Epidermal melanocyte (primary cell): ENCODE results near the gene ARHGAP30.

ENCODE experiments used
- DNase-seq: peaks from one replicate; pipeline ENCODE4 v3.0.0; 2011; ENCODE audit warnings: low spot score; ENCODE audit not compliant: insufficient read length

The ARHGAP30 gene

DNA sequence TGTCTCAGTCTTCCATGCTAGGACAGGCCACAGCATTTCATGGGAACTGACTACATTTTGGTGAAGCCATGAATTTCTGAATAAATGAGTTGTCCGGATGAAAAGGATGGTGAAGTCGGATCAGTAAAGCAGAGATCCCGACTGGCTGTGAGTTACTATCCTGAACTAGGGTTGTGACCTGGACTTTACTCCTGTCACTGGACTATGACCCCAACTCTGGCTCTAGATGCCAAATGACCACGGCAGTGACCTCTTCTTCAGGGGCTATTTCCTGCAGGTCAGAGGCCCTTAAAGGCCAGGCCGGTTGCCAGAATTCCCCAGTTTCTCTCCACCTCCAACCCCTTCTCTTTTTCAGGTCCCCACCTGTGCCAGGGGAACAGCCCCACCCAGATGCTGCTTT lies 21.4 kb upstream of the ARHGAP30 start:
- no peak for DNase-seq

DNA sequence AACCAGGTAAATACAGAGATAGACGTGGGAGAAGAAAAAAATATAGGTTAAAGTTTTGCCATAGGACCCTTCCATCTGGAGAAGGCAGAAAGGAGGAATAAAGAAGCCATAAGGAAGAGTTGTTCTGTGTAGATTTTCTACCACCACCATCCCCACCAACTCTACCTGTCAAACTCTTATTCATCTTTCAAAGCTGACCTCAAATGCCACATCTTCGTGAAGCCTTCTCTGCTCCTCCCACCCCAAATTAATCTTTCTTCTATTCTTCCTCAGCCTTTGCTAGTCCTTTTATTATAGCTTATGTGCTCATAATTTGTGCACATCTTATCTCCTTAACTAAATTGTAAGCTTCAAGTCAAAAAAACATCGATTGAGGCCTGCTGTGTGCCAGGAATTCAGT lies 20.9 kb upstream of the ARHGAP30 start:
- DNase-seq, result no peak

DNA sequence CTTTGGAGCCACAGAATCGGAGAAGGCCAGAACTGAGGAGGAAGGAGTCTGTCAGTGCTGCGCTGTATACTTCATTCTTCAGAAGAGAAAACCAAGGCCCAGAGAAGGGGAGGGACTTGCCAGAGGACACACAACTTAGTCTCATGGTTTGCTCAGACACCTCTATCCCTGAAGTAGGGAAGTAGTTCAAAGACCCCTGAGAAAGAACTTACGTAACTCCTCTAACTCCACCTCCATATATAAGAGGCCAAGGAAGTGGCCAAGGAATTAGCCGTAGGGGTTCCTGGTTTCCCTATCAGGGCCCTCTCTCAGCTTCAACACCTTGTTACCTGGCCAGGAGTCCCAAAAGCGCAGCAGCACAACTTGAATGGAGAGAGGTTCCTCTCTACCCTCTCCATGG lies 20.2 kb upstream of the ARHGAP30 start:
- DNase-seq, result no peak

DNA sequence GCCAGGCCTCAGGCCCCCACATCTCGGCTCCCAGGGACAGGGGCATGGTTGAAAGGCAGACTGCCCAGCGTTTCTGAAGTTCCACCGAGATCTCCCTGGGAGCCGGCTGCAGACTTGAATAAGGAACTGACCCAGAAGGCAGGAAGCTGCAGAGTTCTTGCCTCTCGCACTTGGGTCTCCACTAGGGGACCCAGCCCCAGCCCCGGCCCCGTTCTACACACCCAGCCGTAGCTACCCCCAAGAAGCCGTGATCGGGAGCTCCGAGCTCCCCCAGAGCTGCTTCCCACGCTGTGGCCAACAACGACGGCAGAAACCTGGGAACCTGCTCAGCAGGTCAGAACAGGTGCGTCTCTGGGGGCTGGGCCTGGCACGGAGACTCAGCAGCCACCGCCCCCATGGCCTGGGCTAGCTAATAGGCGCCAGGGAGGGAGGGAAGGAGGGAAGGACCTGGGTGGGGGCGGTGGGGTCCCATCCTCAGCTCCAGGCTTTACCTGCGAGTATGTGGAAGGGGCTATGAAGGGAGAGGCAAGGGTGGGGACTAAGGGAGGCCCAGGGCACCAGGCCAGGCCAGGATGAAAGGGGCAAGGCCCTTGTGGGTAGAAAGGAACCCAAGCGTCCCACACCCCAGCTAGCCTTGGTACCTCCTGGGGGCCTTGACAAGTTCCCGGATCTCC lies 19.7 kb upstream of the ARHGAP30 start, which contains the start of gene NECTIN4:
TSS of gene NECTIN4 (minus strand) at position 308 of the 674 bp plus-strand sequence. CDS start at position 46, 262 bp downstream.
- DNase-seq, result no peak

DNA sequence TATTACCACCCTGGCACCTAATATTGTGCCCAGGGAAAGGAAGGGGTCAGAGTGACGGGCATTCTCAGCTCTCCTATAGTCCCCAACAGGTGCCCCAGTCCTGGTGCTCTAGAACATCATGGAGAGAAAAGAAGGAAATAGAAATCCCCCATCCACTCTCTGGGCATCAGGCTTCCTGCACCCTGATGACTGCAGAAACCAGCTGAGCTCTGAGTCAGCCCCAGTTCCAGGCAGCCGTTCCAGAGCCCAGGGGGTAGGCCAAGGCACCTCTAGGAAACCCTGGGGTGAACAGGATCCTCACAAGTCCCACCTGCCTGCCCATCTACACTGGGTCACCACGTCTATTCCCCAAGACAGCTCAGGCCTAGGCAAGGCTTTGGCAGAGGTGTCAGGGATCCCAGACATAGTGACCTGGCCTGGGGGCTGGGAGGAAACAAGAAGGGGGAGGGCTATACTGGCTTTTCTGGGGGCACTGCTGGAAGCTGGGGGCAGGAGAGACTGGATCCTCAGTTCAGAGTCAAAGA lies 19.0 kb upstream of the ARHGAP30 start:
- DNase-seq, result no peak

DNA sequence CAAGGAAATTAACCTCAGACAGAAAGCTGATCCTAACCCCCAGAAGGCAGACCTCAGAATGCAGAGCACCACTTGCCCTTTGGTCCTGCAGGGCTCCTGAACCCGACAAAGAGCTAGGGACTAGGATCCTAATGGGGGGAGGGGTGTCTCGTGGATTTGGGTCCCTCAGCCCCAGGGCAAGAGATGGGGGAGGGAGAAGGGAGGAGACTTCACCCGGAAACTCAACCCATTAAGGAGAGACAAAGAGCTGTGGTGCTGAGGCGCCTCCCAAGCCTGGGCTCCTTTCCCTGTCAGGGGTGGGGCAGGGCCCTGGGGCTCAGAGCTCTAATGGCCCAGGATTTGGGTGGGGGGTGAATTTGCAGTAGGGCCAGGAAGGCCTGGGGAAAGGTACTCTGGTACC lies 16.8 kb upstream of the ARHGAP30 start:
- DNase-seq, result no peak

DNA sequence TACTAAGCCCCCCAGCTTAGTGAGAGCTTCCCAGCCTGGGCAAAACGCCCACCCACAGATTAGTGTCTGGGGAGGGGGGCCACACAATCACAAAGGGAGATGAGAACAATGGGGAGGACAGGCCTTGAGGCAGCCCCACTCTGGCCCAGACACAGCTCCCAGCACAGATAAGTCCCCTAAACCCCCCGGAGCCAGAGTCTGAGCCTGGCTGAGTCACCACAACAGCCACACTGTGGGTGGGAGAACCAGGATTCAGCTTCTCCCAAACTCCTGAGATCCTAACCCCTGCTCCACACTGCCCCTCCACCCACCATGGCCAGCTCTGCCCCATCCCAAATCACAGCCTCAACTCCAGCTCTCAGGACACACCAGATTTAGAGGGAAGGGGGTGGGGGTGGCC lies 15.5 kb upstream of the ARHGAP30 start:
- DNase-seq, result no peak

DNA sequence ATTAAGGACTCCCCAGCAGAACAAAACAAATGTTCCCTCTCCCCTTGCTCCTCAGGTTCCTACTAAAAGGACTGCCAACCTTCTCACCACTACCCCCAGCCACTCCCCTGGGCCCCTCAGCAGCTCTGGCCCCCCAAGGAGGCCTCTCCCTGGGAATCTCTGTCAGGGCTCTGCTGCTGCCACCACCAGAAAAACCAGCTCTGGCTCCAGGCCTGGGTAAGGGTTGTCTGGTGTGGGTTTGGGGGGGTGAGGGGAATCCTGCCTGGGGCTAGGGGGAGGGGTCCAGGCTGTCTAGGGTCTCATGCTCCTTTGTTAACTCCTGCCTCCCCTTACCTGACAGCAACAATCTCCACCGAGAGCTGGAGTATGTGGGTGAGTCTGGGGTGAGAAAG lies 14.9 kb upstream of the ARHGAP30 start:
- DNase-seq, result no peak

DNA sequence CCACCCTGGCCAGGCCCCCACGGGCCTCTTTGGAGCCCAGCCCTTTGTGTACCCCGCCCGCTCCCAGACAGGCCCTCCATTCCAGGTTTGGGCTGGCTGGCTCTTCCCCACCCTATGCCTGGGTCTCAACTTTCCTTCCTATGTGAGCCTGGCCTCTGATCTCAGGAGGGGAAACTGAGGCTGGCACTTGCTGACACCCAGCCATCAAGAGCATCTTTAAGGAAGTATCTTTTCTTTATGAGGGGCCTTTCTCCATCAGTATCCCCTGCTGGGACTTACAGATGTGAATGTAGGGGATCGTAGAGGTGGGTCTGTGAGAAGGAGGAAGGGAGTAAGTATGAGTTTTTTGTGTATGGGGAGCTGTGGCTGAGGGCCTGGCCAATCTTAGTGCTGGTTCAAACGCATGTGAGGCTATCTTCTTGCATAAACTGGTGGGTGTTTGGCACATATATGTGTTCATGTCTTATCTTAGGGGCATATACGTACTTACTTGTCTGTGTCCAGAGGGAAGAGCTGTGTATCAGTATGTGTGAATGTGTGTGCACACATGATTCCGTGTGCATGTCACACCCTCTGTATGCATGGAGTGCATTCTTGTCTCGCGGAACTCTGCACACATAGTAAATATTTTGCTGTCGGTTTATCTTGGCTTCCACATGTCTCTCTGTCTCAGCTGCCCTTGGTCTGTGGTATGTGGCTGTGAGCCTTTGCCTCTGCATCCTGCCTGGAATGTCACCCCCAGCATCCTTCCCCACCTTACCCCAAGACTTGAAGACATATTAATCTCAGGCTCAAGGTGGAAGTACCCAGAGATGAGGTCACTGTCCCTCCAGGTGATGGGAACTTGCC lies 14.3 kb upstream of the ARHGAP30 start:
- no peak for DNase-seq

DNA sequence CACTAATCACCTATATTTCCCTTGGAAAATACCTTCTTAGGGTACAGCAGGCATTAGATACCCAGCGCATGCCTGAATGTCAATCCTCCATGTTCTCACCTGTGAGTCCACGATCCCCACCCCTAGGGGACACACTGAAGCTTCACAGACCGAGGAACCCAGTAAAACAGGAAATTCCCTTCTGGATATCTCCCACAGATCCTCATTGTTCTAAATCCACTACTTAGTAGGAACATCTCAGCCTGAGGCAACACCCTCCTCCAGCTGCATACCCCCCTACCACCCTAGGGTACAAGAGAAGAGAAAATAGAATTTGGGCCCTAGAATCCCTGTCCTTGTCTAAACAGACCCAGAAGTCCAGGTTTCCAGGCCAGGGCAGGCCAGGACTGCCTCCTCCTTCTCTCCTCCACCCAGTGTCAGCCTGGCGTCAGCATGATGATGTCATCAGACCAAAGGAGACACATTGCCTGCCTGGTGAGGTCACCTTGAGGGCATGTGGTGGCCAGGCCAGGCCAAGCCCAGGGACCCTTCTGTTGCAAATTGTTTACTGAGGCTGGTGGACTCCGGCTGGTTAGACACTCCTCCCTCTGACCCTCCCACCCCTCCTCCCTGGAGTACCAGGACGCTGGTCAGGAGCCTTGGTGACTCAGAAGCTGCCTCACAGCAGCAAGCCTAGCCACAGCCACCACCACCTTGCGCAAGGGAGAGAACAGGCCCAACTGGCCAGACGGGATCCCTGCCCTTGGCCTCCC lies 13.5 kb upstream of the ARHGAP30 start:
- no peak for DNase-seq

DNA sequence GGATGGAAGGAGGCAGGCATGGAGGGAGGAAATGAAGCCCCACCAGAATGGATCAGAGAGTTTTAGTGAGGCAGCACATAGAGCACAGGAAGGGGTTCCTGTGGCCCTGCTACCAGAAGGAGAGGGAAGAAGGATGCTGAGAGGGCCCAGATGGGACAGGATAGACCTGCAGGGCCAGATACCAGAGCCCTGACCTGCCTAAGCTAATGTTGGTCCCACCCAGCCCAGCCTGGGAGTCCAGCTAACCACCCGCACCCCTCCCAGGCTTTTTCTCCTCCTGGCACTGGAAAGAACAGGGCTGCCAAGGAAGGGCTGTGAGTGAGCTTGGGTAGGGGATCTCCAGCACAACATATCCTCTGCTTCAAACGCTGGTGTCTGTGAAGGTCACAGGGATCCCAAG lies 12.8 kb upstream of the ARHGAP30 start:
- DNase-seq, result no peak

DNA sequence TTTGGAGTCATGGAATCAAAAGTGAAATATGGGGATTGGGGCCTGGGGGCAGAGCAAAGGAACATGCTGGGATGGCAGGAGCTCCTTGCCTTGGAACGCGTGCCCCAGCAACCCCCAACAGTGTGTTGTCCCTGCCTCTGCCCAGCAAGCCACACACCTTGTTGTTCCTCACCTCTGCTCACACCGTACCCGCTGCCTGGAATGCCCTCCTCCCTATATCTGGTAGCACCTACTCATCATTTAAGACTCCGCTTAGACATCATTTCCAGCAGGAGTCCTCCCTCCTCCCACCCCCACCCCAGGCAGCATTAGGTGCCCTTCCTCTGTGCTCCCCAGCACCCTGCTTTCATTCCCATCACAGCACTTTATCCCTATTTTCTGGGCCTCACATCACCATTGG lies 11.8 kb upstream of the ARHGAP30 start:
- DNase-seq, result no peak

DNA sequence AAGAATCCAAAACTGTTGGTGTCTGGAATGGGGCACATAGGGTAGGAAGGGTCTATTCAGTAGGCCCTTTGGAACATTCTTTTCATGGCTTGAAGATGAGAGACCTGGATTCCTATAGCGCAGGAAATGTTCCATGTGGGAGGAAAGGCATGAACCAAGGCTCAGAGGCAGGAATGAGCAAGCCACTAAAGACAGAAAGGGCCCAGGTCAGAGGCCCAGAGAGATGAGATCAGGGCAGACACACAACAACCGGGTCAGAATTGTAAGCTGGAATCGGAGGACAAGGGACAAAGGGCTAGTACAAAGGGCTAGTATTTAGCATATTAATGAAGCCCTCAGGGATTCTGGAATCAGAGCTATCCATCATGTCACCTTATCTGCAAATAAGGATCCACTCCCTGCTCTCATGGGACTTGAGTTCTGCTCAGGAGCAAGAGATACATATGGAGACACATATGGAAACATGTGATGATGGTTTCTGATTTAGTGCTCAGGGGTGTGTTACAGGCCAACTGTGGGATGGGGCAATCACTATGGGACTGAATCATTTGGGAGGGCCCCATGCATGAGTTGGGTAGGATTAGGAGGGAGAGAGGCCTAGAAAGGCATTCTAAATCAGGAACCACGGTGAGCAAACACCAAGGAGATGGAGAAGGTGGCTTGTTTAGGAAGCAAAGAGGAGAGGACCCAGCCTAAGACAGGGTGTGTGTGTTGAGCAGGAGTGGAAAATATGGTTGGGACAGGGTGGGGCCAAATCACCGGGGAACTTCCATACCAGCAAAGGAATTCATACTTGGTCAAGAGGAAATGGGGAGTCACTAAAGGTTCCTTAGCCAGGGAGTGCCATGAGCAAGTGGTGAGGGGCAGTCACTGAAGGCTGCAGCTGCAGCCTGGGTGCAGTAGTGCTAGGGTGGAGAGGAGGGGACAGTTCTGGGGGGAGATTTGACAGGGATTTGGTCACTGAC lies 11.0 kb upstream of the ARHGAP30 start:
- DNase-seq, result no peak

DNA sequence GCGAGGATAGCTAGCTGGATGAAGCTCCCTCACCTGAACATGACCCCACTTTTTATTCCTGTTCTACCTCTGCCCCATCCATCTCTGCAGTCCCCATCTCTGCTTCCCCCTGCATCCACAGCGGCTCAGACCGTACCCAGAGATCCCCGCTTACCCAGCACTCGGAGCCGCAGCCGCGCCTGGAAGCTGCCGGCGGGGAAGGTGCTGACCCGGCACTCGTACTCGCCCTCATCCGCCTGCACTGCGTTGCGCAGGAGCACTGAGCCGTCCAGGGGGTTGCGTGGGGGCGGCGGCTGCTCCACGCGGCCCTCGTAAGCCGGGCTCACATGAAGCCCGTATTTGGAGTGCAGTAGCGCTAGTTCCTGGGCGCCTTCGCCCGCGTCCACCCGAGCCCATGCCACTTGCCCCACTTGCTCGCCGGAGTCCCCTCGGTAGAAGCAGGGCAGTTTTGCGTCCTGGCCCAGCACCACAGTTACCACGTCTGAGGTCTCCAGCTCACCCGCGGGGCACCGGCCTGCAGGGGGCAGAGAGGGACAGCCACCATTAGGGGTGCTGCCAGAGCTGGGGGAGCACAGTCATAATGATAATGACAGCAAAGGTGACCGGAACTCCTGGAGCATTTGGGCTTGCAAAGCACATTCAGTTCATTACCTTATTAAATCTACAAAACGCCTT lies 9.9 kb upstream of the ARHGAP30 start:
- no peak for DNase-seq

DNA sequence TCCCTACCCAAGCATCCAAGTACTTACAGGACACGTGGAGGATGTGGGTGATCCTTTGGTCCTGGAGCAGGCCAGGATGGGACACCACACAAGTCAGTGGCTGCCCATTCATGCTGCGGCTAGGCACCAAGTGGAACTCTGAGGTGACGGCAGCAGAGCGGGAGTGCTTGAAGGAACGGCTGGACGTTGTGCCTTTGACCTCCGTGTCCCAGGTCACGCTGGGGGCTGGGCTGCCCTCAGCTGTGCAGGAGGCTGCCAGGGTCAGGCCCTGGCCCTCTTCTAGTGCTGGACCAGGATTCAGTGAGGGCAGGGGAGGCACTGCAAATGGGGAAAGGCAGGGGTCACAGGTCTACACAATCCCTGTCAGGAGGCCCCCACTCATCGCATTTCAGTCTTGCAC lies 7.7 kb upstream of the ARHGAP30 start:
- DNase-seq, result no peak

DNA sequence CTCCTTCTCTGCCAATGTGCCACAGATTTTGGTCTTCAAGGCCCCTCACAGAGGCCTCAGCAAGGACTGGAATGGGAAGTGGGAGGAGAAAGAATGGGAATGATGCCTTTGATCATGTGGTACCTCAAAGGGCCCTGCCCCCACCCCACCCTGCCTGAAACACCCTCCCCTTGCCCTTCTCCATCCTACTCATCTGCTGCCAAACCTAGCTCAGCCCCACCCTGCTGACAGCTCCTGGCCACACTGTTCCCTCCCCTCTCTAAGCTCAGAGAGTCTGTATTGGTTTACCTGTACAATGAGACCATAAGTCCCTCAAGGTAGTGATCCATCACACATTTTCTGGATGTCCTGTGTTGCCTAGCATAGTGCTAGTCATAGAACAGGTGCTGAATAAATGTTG lies 6.7 kb upstream of the ARHGAP30 start:
- DNase-seq, result no peak

DNA sequence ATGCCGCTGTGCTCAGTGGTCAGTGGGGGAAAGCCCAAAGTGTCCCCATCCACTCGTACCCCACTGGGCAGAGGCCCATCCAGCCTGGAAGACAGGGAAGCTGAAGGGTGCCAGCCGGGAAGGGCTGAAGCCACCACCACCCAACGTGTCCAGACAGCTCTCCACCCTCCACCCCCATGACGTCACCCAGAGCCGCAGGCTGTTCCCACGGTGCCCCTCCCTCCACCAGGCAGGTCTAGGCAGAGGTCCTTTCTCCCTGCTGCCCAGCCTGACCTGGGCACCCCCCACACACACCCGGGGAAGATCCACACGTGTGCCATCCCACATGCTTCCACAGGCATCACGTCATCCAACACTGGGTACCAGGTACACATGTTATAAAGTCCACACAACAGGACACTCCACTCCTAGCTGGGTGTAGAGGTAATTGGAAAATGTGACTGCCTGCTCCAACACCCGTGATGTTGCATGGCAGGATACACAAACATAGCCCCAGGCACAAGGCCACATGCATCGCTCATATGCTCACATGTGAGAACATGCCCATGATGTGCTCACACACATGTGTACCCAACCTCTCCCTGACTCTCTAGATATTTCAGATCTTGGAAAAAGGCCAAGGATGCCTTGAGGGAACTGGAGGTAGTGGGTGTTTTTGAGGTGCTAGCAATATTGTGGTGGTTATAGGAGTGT lies 5.1 kb upstream of the ARHGAP30 start:
- DNase-seq, result no peak

DNA sequence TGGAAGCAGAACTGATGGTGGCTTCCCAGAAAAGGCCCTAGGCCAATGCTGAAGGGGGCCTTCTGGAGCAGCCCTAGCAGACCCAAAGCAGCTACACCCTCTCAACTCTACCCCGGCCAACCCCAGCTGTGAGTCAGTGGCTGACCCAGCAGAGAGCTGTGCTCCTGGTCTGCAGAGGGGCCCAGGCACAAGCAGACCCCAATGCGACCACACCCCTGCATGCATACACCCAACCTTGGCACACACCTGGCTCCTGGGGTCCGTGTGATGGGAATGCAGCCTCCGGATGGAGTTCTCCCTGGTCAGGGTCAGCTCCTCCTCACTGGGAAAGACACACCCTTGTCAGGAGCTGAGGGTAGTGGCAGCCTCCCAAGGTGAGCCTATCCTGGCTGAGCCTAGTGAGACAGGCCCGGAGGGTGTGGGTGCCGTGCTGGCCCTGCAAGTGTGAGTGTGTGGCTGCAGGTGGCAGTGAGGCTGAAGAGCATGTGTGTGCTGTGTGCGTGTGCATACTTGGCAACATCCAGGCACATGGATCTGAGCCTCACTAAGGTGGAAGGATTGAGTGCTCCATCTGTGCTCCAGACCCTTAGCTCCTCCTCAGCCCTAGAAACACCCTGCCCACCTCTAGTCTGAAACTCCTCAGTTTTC lies 3.9 kb upstream of the ARHGAP30 start:
- no peak for DNase-seq
